ENCODE results near the gene FBXL17.
"Not testable (repeated sequence)": the region's sequence is repeated elsewhere in the genome, so short reads cannot be mapped to it uniquely, and the experiment has no call there.

DNA sequence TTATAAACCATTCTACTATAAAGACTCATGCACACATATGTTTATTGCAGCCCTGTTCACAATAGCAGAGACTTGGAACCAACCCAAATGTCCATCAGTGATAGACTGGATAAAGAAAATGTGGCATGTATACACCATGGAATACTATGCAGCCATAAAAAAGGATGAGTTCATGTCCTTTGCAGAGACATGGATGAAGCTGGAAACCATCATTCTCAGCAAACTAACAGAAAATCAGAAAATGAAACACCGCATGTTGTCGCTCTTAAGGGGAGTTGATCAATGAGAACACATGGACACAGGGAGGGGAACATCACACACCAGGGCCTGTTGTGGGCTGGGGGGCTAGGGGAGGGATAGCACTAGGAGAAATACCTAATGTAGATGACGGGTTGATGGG is 23.3 kb upstream of the FBXL17 start:
- TF ChIP-seq, protein P1, sequence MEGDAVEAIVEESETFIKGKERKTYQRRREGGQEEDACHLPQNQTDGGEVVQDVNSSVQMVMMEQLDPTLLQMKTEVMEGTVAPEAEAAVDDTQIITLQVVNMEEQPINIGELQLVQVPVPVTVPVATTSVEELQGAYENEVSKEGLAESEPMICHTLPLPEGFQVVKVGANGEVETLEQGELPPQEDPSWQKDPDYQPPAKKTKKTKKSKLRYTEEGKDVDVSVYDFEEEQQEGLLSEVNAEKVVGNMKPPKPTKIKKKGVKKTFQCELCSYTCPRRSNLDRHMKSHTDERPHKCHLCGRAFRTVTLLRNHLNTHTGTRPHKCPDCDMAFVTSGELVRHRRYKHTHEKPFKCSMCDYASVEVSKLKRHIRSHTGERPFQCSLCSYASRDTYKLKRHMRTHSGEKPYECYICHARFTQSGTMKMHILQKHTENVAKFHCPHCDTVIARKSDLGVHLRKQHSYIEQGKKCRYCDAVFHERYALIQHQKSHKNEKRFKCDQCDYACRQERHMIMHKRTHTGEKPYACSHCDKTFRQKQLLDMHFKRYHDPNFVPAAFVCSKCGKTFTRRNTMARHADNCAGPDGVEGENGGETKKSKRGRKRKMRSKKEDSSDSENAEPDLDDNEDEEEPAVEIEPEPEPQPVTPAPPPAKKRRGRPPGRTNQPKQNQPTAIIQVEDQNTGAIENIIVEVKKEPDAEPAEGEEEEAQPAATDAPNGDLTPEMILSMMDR (IDR thresholded peaks at IDR 0.05; ENCODE audit: low read depth, low read length), result not testable (repeated sequence)
- not testable (repeated sequence) for TF ChIP-seq EZH2phosphoT487 (IDR thresholded peaks at IDR 0.05; ENCODE audit: low read depth)

Measured in OCI-LY3 (cell line).